HG02938 (cell line): ENCODE measurements around the gene IPO13.

ENCODE experiments used
- ATAC-seq: cut with Tn5 transposase; IDR thresholded peaks from one replicate; pipeline ENCODE4 v1.9.1; 2021; ENCODE audit warnings: mild to moderate bottlenecking, moderate library complexity; ENCODE audit not compliant: unreplicated experiment

Gene IPO13

DNA sequence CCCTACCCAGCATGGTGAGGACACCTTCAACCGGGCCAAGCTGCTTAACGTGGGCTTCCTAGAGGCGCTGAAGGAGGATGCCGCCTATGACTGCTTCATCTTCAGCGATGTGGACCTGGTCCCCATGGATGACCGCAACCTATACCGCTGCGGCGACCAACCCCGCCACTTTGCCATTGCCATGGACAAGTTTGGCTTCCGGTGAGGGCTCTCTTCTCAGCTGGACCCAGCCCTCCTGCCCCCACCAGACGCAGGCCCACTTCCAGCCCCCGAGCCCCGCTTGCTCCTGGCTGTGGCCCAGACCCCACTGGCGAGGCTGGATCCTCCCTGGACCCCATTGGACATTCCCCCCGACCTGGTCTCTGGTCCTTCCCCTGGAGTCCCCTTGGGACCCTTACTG lies 38.1 kb downstream of the IPO13 start:
- no peak for ATAC-seq

DNA sequence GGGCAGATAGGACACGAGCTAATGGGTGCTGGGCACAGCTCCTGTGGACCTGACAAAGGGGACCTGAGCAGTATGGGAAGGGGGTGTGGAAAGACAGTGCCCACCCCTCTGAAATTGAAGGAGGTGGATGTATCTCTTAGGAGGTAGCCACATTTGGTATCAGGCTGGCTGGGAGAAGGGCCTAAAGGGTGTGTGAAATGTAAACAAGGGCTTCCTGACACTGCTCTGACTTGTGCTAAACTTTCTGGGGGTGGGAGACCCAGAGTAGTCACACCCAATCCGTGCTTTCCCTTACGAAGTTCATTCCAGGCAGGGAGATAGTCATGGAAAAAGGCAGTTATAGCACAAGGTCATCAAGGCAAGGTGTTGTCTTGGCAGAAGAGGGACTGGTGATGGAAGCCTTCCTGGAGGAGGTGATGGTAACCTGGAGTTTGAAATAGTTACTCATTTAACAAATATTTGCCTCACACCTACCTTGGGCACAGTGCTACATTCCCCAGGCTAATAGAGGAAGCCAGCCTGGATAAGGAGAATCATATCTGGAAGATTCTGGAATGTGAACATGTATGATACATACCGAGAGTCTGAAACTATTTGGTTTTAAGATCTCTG lies 39.3 kb downstream of the IPO13 start:
- no peak for ATAC-seq

DNA sequence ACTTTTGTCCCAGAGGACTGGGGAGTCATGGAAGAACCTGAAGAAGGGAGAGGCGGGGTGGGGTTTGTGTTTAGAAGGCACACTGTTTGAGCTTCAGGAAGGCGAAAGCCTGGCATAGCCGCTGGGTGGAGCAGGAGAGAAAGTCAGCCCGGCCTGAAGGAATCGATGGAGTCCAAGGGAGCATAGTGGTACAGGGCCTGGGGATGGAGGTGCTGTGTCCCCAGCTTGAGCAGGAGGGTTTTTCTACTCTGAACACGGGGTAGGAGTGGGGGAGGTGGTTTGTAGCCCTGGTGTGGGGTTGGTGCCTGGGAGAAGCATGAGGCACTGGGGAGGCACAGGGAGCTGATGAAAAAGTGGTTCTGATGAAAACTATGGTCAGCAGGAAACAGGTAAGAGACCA lies 40.0 kb downstream of the IPO13 start:
- ATAC-seq, result no peak

DNA sequence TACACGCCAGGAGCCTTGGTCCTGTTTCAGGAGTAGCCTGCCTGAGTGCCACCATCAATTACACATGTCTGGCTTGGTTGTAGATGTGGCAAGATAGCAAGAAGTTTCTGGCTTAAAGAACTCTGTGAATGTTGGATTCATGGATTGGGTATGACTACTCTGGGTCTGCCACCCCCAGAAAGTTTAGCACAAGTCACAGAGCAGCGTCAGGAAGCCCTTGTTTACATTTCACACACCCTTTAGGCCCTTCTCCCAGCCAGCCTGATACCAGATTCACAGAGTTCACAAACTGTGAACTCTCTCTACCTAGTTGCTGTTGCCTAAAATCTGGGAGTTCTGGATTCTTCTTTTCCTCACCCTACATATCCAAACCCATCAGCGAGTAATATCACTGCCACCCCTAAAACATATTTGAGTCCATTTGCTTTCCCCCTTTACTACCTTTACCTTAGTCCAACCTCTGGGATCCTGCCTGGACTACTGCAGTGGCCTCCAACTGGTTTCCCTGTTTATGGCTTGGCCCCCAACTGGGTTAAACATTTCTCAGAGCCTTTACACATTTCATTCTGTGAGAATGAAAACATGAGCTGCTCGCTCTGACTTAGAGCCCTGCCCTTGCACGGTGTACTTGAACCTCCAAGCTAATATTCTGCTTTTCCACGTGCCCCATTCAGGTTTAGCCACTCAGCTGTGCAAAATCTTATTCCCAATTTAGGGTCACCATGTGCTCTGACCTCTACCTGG lies 40.6 kb downstream of the IPO13 start:
- no peak for ATAC-seq

DNA sequence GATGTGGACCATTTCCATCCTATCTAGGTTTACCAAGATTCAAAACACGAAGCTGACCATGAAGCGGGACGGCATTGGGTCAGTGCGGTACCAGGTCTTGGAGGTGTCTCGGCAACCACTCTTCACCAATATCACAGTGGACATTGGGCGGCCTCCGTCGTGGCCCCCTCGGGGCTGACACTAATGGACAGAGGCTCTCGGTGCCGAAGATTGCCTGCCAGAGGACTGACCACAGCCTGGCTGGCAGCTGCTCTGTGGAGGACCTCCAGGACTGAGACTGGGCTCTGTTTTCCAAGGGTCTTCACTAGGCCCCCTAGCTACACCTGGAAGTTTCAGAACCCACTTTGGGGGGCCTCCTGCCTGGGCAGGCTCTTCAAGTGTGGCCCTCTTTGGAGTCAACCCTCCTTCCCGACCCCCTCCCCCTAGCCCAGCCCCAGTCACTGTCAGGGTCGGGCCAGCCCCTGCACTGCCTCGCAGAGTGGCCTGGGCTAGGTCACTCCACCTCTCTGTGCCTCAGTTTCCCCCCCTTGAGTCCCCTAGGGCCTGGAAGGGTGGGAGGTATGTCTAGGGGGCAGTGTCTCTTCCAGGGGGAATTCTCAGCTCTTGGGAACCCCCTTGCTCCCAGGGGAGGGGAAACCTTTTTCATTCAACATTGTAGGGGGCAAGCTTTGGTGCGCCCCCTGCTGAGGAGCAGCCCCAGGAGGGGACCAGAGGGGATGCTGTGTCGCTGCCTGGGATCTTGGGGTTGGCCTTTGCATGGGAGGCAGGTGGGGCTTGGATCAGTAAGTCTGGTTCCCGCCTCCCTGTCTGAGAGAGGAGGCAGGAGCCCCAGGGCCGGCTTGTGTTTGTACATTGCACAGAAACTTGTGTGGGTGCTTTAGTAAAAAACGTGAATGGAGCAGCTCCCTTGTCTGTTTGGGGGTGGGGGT lies 43.8 kb downstream of the IPO13 start:
- no peak for ATAC-seq

DNA sequence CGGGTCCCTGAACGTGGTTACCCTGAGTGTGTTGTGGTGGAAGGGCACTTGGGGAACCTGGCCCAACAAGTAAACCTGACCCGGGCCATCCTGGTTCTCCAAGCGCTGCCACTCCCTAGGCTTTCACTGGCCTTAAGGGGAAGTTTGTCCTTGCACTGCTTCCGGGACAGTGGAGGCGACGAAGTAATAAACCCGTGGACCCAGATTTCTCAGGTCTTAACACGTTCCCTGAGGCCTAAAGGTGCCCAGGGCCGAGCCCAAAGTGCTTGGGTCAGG lies 44.4 kb downstream of the IPO13 start:
- no peak for ATAC-seq

DNA sequence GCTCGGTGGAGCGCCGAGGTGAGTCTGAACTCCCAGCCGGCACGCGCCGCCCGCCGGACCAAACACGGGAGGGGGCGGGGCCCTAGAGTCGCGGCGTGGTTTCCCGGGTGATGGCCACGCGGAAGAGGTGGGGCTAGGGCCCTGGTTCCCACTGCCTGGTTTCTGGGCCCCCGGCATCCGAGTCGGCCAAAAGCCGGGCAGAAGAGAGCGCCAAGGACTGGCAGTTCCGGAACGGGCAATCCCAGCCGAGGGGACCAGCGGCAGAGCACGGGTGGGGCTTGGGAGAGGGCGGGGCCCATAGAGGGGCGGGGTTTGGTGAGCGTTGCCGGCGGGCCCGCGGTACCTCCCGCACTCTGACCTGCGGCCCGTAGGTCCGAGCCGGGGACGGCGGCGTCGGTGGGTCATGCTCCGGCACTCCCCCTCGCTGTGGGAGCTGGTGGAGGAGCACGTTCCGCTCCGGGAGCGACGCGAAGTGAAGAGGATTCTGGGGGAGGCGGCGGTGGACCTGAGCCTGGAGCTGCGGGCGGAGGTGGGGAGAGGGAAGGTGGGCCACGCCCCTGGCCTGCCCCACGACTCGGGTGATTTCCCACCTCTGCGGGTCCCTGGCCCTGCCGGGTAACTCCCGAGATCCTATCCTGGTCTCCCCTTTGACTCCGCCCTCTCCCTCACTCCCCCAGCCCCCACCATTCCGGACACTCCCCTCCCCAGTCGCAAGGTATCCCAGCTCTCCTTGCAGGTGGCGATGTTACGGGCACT lies 44.9 kb downstream of the IPO13 start, which contains the start of gene CCDC24:
Gene CCDC24, plus strand, starts transcription at position 124 of the 756 bp plus-strand sequence. Its CDS starts 280 bp downstream, at position 404.
- ATAC-seq, result peak; percentile 72

DNA sequence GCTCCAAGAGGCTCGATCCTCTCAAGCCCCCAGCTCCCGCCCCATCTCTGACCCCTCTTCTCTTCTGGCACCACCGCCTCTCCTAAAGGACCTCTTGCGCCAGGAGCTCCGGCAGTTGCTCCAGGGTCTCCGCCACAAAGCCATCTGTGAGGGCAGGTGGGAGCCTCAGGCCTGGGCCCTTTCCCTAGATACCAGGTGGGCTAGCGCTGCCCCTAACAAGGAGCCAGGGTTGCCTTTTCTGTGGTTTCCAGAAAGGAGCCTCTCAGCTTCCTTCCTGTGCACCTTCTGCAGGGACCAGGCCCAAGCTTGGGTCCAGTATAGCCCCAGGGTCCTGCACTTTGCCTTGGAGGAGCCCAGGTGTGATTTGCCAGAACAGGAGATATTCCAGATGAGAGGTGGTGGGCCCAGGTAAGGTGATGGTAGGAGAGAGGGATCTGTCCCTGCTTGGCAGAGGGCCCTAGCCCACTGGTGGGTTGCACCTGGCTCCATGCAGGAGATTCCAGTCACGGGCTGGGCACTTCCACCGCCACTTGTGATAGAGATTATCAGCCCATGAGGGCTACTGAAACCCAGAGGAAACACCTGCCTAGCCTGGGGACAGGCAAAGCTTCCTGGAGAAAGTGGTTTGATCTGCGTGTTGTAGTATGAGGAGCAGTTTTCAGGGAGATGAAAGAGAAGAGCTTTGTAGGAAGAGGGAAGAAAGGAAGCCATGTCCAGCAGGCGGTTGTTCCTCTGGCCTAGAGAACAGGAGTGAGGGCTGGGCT lies 45.7 kb downstream of the IPO13 start:
- ATAC-seq, result no peak

DNA sequence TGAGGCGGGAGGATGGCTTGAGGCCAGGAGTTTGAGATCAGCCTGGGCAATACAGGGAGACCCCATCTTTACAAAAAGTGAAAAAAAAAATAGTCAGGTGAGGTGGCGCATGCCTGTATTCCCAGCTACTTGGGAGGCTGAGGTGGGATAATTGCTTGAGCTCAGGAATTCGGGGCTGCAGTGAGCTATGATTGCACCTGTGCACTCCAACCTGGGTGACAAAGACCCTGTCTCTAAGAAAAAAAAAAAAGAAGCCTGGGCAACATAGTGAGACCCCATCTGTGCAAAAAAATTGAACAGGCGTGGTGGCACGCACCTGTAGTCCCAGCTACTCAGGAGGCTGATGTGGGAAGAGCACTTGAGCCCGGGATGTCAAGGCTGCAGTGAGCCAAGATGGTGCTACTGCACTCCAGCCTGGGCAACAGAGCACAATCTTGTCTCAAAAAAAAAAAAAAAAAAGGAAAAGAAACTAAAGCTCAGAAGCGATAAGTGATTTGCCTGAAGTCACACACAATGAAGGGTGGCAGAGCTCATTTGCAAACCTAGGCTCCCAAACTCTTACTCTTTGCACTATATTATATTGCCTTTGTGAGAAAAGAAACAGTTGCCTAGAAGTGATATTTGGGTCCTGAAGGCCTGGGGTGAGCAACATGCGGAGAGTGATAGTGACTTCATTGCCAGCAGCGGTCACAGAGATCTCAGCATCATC lies 46.6 kb downstream of the IPO13 start:
- ATAC-seq, result no peak

DNA sequence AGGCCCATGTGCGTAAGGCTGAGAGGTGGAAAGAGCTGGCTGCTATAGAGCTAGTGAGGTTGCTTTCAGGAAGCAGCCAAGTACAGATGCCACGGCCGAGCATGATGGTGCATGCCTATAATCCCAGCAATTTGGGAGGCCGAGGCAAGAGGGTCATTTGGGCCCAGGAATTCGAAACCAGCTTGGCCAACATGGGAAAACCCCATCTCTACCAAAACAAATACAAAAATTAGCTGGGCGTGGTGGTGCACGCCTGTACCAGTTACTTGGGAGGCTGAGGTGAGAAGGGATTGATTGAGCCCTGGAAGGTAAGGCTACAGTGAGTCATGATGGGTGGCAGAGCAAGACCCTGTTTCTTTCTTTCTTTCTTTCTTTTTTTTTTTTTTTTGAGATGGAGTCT lies 47.3 kb downstream of the IPO13 start:
- ATAC-seq, result no peak

DNA sequence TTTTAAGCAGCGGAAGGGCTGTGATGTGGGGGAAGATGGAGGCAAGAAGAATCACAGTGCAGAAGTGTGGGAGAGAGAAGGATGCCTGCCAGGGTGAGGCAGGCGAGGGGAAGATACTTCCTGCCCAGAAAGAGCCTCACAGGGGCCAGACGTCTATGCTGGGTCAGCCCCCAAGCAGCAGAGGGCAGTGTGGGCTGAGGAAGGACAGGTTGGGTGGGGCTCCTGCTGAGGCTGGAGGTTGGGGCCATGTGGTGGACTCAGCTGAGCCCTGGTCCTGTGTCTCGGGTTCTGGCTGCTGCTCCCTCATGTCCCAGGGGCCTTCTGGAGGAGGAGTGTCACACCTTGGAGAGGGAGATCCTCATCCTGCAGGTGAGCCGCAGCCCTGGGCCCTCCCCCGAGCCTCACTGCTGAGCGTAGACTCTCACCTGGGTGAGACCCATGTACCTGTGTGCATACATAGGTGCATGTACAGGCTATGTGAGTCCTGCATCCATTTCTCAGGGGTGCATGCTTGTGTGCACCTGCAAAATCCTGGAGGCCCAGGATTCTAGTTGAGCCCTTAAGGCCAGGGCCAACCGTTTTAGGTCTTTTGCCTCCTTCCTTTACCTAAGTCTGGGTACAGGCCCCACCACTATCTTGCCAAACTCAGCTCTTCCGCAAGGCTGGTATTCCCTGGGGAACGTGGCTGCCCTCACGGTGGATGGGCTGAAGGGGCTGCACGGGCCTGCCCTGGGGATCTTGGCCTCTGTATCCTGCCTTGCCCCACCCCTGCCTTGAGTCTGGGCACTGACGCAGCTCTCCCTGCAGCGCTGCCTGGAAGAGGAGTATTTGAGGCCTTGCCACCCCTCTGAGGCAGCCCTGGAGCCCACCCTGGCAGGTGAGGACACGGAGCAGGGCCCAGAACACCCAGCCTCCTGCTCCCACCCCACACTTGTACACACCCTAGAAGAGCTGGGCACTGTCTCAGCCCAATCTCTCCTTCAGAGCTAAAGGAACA lies 48.3 kb downstream of the IPO13 start:
- no peak for ATAC-seq

DNA sequence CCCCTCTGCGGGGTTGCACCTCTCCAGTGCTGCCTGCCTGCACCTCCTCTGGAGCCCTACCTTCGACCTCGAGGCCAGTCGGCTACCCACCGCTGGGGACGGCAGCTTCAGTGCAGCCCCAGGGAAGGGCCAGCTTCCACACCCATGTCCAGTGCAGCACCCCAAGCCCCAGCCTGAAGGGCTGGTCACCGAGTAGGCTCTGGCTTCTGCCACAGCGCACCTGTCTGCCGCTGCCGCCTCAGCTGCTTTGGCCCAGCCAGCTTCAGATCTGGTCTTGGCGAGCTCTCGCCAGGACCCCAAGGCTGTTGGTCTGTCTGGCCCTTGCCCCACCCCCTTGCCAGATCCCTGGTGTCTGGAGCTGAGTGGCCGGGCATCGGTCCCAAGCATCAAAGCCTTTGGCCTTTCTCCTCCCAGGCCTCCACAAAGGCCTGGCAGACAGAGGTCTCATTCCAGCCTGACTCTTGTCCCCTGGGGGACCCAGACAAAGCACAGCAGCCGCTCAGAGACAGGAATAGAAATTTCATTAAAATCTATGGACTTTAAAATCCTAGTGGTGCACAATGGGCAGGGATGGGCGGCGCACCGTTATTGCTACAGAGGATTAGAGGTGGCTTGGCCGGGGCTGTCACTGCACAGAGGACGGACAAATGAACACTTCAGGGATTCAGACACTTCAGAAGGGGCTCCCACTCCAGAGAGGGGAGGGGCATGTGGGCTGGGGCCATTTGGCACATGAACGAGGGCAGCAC lies 49.4 kb downstream of the IPO13 start:
- no peak for ATAC-seq

DNA sequence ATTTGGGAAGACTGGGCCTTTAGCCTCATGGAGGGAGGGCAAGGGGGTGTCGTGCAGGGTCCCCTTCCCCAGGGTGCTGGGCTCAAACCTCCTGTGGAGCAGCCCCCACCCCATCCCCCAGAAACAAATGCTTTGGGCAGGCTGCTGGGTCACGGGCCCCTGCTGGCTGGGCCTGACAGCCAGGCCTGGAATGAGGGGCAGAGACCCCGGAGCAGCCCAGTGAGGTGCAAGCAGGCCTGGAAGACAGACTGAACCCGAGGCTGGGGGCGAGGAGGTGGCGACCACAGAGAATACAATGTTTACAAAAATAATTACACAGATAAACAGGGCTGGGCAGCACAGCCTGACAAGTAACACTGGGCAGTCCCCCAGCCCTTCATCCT lies 50.0 kb downstream of the IPO13 start:
- ATAC-seq, result no peak

DNA sequence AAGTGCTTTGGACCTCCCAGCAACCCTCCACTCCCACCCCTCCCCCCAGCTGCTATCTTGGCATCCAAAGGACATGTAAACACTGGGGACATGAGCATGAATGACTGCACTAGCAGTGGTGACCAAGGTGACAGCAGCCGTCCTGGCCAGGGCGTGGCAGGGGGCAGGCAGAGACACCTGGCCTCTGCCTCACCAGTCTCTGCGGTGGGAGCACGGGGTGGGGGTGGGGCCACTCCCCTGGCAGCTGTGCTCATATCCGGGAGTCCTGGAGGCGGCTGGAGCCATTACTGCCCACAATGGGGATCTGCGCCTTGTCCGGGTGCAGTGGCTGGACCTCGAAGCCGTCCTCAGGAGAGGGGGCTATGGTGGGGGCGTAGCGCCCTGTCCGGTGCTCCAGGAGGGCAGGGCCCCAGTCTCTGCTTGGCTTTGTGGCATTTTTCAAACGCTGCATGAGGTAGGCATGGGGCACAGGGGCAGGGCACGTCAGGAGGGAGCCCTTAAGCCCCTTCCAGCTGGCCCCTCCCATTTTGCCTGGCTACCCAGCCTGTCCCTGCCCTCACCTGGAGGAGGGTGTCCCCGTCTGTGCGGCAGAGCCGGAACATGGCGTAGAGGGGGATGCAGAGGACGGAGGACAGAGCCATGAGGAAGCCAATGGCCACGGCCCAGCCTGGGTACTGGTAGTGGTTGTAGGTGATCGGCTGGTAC lies 50.7 kb downstream of the IPO13 start:
- ATAC-seq, result no peak

DNA sequence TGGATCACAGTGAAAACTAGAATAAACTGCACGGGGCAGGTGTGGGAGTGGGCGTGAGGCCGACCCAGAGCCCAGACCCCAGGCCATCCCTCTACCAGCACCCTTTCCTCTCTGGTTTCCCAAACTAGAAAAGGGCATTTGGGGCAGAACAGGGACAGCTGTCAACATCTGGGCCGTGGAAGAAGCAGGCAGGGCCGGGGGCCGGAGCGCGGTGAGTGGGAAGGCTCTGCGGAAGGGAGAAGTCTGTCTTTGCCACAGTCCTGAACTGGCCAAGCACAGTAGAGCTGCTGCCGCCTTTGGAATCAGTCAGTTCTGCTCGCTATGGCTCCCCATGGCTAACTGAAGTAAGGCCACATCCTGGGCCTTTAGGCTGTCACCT lies 51.2 kb downstream of the IPO13 start:
- ATAC-seq, result no peak

DNA sequence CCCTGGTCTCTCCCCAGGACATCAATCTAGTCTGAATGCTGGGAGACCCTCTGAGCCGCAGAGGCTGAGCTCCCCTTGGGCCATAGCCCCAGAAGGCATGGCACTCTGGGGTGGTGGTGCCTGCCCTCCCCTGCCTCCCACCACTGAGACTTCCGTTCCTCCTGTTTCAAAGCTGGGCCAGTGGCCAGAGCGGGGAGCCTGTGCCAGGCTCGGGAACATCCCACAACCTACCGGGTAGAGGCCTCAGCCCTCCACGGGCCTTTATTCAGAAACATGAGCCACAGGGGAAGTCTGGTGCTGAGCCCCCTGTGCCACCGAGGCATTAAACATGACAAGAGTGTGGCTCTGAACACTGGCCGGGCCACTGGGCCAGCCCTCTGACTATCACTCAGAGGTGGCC lies 52.7 kb downstream of the IPO13 start:
- ATAC-seq, result no peak

DNA sequence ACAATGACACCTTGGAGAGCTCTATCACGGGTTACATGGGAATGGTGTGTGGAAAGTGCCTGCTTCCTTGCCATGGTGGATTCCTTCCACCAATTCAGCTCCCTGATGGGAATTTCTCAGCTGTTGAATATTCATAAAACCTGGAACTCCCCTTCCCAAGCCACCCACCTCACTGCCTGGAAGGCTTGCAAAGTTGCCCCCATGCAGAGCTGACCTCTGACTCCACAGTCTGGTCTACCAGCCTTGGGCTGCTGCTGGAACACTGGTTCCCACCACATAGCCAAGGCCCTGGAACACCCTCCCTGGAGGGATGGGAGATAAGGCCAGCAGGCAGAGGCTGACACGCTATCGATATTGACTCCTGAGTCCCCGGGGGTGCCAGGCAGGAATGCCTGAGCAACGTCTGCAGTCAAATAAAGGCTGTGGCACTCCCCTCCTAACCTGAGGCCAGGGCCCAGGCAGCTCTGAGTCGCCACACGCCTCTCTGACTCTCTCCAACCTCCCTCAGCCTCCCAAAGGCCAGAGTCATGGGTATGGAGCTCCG lies 53.4 kb downstream of the IPO13 start:
- no peak for ATAC-seq
